CD4-positive, alpha-beta T cell treated with Interleukin-4 for 4 hours (primary cell): ENCODE results near the gene SMIM35.

ENCODE experiments used
- DNase-seq: peaks from one replicate; pipeline ENCODE4 v3.0.0-alpha.2; 2020

The SMIM35 gene

DNA sequence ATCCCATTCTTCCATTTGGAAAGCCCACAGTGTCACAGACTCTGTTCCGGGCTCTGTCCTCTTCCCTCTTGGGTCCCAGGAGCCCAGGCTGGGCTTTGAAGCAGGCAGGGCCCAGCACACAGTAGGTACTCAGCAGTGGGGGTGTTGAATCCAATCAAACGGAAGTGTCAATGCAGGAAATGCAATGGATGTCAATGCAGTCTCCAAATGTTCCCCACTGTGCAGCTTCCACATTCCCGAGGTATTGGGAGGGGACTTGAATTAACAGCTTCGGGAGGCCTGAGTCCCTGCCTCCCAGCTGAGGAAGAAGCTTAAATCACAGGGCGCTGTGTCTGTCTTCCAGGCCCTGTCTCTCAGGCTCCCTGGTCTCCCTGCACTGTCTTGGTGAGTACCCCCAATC is 21.8 kb upstream of the SMIM35 start:
- no peak for DNase-seq

DNA sequence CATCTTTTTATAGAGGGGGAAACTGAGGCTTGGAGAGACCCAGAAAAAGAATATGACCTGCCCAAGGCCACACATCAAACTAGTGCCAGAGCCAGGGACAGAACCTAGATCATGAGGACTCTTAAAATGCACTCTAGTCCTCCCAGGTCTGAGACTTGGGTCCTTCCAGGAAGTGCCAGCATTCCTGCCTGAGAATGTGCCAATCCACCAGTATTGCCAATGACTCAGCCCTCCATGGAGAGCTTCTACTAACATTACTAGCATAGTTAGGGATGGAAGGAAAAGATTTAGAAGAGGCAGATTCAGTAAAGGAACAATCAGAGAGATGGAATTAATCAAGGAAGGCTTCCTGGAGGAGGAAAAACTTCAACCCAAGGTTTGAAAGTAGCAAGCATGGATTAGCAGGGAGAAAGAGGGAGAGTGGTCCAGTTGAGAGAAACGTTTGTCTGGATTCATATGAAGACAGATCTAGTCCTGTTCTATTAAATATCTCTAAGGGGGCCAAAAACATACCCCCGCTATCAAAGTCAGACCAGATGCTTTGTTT is 20.1 kb upstream of the SMIM35 start:
- DNase-seq = no peak

DNA sequence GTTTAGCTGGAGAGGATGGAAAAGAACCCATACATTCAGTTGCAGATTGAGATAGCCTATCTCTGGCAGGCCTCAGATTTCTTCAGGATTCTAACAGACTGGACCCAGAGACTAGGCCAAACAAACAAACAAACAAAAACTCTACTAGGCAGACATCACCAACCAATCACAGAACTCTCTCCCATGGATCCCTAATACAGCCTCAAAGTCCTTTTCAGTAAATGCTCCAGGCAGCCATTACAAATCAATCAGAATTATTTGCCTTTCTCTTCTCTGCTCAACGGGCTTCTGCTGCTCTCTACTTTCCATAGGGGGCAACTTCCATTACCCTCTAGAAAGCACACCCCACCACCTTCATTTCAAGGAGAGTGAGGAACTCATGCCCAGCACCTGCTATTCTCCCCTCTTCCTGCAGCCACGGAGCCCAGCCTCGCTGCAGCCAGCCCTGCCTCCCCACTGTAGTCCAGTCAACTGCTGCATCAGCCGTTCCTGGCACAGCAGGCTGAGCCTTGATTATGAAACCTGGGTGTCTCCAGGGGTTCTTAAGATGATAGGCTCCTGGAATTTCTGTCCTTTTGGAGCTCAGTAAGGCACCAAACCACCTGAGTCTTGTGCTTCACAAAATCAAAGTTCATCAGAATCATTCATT is 19.0 kb upstream of the SMIM35 start:
- no peak for DNase-seq

DNA sequence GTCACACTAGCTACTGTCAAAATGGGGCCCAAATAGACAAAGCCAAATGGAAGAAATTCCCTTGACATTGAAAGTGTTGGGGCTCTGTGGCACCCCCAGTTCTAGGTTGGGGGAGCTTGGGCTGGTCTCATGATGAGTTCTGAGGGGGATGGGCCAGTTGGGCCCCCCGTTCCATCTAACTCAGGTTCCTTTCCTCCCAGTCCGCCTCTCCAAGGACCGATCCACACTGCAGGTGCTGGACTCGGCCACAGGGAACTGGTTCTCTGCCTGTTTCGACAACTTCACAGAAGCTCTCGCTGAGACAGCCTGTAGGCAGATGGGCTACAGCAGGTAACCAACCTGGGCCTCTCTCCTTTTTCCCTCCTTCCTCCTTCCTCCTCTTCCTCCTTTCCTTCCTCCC is 17.7 kb upstream of the SMIM35 start:
- DNase-seq = no peak

DNA sequence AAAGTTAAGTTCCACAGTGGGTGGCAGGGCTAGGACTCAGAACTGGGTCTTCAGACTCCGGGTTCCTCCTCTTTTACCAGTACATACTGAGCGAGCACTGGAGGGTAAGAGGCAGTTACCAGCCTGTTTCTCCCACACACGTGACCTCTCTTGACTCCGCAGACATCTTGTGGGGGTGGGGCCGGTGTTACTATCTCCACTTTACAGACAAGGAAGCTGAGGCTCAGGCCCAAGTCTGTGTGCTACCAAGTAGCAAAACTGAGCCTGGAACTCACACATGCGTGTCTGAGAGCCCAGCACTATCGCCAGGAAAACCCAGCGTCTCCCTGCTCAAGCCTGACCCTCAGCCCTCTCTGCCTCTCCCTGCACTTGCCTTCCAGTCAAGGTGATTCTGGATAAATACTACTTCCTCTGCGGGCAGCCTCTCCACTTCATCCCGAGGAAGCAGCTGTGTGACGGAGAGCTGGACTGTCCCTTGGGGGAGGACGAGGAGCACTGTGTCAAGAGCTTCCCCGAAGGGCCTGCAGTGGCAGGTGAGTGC is 16.0 kb upstream of the SMIM35 start:
- no peak for DNase-seq

DNA sequence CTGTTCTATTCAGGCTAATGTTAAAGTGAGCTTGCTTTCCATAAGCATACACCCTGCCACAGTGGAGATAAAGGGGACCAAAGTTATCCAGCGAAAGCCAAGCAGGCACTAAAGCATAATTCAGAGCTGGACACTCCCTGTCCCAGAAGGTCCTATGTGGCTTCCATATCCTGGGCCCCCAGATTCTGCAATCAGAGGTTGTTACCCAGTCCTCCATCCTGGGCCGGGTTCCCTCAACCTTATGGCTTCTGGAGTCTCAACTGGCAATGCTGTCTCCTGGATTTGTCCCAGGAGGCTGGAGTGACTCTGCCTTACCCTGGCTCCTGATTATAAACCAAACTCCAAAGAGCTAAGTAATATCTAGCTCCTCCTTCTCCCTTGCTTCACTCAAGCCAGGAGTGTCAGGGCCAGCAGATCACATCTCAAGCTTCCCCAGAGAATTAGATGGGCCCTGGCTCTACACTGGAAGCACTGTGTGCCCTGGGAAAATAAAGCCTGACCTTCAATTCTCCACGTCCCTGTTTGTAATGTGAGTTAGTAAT is 14.0 kb upstream of the SMIM35 start:
- no peak for DNase-seq

DNA sequence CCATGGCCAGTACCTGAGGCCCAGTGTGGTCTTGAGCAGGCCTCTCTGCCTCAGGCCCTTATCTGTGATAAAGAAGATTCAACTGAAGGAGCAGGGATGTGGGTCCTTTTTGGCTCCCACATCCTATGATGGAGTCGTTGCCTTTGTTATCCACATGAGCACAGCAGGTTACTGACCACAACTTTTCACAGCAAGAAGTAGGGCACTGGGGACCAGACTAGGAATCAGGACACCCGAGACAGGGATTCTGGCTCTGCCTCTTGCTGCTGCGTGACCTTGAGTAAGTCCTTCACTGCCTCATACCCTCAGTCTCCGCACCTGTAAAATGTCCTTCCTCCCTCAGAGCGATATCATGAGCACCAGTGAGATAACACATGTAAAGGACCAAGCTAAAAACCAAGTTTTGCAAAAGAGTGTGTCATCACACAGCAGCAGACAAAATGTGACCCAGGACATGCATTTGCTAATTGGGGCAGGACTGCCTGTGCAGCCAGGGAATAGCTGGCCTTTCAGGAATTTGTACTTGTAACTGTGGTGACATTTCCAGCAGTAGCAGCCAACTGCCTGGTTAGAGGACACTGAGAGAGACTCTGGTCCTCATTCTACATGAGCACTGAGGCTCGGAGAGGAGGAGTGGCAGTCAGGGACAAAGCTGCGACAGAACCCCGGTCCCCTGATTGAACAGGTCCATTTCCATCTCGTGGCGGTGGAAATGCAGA is 13.2 kb upstream of the SMIM35 start:
- no peak for DNase-seq

DNA sequence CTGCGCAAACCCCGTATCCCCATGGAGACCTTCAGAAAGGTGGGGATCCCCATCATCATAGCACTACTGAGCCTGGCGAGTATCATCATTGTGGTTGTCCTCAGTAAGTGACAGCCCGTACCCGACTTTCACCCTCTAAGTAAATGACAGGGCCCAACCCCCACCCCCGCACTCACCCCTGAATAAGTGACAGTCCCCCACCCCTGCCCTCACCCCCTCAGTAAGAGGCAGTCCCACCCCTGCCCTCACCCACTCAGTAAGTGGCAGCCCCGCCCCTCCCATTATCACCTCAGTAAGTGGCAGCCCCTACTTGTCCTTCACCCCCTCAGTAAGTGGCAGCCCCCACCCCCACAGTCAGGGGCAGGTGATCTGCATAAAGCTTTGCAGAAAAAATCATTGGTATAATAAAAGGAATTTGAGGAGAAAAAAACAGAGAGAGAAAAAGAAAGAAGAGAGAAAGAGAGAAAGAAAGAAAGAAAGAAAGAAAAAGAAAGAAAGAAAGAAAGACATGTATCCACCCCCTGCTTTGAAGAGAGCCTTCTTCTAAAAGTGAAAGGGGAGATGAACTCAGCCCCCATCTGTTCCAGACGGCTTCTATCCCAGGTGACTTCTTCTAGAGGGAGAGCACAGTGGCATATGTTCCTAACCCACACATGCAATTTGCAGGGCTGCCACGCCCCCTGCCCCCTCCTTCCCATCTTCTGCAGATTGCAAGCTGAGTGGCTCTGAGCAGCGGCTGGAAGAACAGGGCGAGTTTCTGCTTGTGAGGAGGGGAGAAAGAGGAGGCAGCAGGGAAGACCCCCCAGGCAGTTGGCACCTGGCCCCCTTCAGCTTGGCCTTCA is 12.5 kb upstream of the SMIM35 start:
- DNase-seq = no peak

DNA sequence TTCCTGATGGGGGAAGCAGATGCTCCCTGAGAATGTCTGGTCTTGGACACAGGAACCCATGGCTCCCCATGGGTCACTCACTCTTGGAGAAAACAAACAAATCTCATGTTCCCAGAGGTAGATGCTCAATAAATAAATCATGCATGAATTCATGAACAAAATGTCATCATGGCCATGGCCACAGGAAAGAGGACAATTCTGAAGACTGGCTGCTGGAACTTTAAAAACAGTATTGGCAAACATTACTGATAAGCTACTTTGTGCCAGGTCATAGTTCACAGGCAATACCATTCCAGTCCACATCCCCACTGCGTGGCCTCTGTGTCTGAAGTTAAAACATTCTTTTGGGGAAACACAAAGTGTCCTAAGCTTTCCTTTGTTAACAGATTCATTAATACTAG is 9.2 kb upstream of the SMIM35 start:
- no peak for DNase-seq

DNA sequence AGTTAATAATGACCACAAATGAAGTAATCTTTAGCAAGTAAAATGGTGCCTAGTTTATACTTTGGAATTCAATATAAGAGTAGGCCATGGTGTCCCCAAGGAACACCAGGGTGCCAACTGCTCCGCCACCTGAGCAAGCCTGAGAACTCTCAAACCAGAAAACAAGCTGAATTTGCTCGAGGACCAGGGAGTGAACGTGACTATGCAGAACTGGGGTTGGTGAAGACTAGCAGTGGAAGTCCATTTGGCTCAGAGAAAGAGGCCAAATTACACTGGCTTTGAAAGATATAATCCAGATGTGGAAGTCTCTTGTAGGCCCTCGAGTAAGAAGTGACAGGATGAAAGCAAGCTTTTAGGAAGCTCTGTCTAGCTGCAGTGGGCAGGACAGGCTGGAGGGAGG is 8.7 kb upstream of the SMIM35 start:
- no peak for DNase-seq

DNA sequence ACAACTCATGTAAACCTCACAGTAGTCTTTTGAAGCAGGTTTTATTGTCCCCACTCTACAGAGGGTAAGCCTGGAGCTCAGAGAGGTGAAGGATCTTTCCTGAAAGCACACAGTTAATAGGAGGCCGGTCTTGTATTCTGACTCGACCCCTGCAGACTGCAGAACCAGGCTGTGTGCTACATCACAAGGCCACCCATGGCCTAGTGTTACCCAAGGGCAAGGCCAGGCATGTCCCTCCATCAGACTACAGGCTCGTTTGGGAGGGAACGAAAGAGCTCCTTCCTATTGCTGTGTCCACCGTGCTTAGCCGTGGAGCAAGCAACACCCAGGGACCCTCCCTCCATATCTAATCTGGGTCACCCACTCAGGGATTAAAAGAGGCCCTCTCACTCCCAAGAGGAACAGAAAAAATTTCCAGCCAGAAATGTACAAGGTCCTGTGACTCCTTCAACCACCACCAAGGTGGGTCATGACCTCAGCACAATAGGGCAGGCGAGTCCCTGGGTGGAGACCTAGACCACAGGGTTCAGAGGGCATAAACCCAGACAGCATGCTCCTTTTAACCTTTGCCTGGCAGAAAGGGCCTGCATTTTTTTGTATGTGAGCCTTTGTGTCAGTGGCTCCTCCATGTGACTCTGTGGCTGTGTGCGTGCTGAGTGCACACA is 6.3 kb upstream of the SMIM35 start:
- no peak for DNase-seq

DNA sequence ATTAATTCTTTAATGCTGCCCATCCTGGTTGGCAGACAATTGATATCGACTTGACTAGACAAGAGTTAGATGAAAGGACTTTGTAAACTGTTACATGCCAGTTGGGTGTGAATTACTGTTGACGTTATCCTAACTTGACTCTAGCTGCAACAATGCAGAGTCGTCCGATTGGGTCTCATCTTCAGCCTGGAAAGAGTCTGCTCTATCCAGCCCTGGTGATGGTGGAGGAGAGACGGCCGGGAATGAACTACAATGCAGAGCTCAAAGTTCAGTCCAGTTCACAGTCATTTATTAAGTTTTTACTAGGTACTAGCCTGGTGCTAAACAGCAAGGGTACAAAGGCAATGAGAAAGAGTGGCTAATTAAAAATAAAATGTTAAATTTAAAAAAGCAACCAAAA is 4.9 kb upstream of the SMIM35 start:
- DNase-seq = no peak

DNA sequence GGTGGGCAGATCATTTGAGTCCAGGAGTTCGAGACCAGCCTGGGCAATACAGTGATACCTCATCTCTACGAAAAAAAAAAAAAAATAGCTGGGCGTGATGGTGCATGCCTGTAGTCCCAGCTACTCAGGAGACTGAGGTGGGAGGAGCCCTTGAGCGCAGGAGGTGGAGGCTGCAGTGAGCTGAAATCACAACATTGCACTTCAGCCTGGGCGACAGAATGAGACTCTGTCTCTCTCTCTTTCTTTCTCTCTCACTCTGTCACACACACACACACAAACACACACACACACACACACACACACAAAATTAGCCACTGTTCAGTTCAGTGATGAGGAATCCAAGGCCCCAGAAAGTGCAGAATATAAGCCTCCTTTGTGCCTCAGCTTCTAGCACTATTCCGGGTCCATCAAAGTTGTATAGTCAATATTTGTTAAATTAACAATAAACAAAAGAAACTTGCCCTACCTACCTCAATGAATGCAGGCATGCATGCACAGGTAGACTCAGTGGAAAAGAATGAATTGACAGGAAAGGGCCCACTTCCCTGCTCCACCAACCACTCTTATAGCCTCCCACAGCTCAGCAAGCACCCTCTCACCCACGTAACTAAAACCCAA is 3.9 kb upstream of the SMIM35 start:
- no peak for DNase-seq

DNA sequence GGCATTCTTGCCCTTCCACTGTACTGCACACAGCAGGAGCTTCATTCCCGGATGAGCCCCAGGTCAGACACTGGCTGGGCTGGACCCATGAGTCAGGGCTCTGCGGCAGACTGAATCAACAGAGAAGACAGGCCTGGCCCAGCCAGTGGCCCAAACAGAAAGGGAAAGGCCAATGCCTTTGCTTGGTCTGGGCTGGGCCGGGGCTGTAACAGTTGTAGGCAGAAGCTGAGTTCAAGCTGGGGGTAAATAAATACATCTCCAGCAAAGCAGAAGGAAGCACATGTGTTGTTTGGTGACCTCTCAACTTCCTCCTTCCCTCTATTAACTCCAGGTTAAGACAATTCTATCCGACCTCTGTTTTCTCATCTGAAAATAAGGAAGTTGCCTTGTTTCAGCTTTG is 1.8 kb upstream of the SMIM35 start:
- no peak for DNase-seq

DNA sequence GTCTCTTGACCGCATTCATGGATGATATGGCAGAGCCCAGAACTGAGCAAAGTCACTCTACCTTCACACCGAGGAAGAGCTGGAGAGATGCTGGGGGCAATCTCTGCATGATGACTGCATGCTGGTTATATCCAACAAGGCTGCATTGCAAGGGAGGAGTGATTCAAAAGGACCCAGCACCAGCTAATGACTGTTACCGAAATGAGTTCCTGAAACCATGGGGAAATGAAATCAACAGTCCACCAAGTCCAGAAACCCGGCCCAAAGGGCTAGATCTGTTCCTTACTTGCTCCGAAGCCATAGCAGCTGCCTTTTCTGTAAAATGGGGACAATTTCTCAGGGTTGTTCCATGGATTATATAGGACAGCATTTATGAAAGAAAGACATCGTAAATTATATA is 1.2 kb upstream of the SMIM35 start:
- no peak for DNase-seq

DNA sequence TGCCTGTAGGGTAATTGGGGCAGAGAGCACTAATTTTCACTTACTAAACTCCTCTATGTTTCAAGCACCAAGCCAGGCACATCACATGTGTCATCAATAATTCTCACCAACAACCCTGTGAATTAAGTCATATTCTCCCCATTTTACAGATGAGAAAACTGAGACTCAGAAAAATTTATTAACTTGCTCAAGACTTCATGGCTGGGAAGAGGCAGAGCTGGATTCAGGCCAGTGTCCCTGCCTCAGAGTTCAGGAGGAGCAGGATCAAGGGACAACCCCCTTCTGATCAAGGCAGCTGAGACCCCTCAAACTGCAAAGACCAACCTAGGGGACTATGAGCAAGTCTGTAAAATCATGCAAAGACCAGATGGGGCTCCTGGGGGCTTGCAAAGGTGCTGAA is 2.1 kb downstream of the SMIM35 start:
- no peak for DNase-seq

DNA sequence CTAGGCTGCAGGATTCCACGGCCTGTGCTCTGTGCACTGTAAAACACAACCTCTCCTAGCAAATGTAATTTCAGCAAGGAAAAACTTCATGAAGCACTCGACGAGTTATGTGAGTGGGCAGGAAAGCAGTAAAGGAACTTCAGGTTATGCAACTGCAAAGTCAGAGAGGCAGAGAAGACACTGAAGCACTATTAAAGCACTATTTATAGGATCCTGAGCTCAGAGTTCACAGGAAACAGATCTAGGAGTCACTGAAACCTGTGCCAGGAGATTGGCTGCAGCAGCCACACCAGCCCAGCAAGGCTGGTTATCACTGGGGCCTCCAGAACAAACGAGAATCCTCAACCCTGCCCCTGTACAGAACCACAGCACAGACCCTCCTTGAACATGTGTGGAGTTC is 2.5 kb downstream of the SMIM35 start:
- DNase-seq = no peak

DNA sequence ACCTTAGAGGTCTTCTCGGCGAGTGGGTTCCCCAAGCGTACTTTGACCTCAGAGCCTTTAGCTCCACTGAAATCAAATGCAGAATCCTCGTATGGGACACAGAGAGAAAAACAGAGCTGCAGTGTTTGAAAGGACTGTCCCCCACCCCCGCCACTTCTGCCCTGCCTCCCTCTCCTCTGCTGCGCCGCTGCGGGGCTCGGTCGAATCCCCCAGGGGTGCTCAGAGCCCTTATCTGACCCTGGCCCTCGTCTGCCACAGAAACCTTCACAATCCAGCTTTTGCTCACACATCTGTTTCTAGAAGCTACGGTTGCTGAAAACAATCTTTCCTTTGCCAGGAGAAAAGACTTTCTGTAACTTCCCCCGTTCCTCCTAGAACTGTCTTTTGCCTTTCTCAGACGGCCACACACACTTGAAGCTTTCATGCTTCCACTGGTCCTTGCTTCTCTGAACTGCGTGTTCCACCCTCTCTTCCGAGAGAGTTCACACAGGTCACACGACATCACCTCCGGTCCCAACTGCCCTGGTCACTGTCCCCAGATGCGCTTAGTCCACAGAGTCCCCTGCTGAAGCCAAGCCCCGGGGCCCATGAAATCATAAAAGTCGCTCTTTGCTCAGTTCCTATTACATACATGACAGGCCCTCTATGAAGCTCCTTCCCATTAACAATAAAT is 3.7 kb downstream of the SMIM35 start:
- no peak for DNase-seq

DNA sequence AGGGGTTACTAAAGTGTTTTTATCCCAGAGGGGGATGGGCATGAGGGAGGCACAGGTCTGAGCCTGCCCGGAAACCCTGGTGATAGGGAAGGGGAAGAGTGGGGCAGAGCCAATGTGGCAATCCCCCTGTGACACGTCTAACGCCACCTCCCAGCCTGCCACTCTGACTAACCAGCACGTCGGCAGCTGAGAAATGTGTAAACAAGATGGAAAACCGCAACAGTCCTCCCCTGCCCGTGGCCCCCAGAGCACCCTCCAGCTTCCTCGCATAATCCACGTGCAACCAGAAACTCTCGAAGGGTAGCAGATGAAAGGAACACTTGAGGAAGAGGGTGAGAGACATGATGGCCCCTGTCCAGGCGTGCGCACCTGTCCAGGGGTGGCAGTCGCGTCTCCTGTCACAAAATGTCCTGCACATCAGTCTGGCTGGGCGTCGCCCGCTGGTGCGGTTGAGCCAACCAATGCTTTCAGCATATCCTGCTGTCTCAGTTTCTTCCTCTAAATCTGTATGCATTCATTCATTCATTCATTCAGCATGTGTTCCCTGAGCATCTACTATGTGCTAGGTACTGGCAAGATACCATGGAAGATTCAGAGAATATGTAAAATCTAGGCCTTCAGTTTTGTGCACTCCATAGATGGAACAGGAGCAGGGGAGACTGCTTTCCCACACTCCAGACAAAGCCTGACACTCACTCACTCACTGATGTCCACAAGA is 5.4 kb downstream of the SMIM35 start:
- DNase-seq = no peak

DNA sequence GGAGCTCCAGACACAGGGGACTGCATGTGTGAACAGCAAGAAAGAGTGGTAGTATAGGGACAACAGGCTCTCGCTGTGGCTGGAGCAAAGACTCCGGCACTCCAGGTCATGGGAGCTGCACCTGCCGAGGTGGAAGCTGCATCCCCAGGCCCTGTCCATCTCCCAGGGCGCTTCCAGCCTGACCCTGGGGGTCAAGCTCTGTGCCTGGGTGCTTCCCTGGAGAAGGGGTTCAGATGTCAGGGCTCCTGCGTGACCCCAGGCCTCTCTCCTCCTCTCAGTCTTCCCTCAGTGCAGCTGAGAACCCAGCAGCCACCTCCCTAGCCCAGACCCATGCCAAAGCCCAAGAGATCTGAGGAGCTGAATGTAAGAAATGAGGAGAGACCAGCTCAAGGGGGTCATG is 6.5 kb downstream of the SMIM35 start:
- DNase-seq = no peak

DNA sequence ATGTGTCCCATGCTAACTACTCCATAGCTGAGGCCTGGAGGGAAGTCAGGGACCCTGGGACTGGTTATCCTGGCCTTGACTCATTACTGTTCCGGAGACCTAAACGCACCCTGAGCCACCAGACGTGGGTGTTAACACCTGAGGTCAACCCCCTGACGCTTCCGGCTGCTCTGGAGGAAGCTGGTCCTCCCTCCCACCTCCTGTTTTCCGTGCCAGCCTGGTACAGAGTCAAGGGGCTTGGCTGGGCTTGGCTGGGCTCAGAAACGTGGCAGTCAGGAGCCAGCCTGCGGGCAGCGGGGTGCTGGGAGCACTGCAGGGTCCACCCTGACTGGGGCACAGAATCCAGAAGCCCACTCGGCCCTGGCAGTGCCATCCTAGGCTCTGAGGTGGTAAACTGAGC is 7.3 kb downstream of the SMIM35 start:
- no peak for DNase-seq
